ENCODE results near the gene POPDC2.
A peak's percentile ranks its signal among the peaks of the same experiment; 100 is the strongest.

POPDC2 gene

DNA sequence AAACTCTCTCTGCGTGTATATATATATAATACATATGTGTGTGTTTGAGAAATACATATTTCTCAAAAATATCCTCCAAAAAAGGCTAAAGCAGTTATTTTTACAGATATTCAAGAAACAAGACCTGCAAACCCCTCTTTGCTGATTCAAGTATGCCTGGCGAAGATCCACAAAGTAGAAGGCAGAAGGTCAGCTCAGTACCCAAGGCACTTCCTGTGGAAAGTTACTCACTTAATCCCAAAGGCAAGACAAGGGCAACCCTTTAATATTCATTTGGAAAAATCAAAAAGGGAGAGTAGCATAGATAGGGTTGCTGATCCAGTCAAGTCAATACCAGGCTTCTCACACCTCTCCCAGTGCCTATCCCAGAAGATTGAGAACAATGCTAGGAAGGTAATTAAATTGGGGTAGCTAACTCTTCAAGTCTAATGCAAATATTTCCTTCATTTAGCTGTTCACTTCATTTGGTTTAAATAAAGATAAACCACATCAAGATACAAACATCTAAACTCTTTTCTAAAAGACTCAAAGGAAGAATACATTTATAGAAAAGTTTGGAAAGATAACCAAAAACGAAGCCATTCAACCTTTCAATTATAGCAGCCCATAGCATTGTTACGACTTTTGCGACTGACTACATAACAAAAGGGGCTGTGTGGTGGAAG, 9.6 kb upstream of the POPDC2 start:
- DNase-seq (ENCODE audit: low spot score) = no peak

DNA sequence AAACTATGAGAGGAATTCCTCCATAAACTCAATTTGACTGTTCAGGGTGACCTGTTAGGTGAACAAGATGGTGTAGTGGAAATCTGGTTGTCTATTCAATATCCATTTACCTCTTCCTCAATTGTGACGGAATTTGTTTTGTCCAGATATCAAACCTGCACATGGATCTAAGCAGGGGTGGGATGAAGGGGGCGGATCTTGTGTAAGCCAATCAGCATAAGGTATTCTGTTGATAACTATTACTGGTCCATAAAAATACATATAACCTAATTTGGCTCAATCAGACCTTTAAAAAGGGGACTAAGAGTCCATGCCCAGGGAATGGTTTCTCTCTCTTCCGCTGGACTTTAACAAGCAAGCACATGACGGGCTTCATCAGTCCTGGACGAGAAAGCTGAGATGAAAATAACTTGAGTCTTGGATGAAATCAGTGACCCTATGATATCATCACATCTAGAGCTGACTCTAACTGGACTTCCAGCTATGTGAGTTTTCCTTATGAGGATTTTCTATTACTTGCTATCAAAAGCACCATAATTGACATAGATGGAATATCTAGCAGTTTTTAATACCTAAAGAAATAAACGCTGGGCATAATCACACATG, 5.7 kb upstream of the POPDC2 start:
- DNase-seq (ENCODE audit: low spot score) = no peak

DNA sequence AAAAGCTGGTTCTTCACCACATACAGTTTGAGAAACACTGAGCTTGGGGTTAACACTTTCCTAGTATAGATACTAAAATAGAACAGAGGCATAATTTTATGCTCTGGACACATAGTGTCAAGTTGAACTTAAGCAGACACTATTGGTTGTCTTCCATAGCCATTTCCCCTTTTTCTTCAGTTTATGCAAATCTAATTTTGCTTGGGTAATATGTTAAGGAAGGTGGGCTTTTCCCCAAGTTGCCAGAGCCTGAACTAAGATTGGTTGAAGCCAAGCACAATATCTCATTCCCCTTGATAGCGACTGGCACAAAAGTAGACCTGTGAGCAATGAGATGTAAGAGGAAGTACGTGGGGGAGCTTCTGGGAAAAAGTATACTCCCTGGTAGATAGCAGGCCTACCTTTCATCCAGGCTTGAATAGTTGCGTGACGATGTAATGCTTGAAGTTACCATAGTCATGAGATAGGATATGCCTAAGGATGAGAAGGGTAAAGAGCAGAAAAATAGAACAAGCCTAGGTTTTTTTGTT, 4.5 kb upstream of the POPDC2 start:
- no peak for DNase-seq (ENCODE audit: low spot score)

DNA sequence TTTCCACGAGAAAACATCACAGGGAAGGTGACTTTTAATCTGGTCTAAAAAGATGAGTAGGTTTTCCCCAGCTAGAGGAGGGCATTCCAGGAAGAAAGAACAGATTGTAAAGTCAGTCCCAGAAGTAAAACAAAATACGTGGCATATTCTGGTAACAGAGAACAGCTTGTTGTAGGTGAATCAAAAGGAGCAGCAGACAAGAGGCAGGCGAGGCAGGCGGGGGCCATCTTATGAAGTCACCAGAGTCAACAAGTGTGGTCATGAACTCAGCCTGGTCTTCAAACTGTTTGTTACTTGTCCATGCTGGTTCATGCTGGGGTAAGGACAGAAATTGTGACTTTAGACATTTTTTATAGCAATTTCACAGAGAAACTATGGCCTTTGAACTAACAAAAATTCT, 4.0 kb upstream of the POPDC2 start:
- DNase-seq (ENCODE audit: low spot score) = no peak

DNA sequence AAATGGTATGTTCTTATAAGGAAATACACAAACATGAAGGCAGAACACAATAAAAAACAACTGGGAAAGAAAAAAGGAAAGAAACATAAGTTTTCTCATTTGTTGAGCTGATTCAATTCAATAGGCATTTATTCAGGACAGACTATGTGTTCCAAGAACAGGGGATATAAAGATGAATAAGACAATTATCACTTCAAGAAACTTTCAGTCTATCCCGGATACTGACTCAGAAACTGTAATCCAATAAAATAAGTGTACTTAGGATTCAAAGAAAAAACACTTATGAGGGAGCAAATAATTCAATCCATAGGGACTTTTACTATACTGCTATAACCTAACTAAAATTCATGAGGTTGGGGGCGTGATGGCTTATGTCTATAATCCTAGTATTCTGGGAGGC, 3.5 kb upstream of the POPDC2 start:
- peak; percentile 24 for DNase-seq (ENCODE audit: low spot score)

DNA sequence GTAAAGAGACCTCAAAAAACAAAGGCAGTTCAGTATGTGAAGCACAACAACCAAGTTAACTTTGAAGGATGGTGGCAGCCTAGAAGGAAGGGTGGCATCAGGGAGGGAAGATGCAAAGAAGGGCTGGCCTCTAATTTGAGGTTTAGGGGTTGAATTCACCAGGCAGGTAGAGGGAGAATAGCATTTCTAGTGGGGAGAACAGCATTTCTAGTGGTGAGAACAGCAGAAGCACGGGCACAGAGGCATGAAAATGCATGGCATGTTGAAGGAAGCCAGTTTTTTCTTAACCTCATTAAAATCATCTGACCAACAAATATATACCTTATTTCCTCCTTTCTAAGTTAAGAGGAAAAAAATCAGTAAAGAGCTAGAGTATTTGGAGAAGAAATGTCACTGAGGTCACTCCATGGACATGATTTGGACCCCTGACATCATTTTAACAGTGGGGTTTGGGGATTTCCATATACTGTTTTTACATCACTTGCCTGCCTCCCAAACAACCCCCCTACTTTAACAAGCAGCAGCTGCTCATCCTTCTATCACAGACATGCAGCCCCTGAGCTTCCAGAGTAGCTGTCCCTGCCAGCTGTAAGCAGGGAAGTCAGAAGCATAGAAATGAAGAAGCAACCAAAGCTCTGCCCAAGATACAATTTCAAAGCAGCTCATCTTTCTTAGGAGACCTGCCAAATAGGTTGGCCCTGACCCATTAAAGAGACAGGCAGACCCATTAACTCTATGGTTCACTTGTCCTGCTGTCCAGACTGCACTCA, 2.4 kb upstream of the POPDC2 start:
- peak; percentile 38 for DNase-seq (ENCODE audit: low spot score)

DNA sequence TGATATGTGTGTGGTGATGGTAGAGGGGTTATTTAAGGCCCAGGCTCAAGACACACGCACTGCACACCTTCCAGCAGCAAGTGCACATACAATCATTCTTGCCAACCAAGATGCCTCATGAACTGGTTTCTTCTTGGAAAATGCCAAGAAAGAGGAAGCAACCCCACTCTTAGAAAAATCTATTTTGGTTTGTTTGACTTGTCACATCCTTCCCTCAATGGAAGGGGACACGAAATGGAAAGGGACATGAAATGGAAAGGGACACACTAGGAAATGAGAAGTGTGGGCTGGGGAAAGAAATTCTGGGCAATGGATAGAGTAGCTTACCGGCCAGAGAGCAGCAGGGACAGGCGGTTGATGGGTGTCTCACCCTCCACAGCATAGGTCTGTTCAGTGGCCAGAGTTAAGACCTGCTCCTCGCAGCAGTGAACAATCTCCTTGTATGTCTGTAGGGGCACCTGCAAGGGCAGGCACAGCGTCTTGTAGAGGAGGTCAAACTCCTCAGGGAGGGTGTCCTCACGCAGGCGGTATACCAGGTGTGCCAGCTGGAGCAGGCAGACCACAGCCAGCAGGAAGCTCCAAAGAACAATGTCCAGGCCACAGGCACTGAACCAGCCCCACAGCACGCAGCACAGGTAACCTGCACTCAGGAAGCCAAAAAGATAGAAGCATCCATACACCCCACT, 640 bp downstream of the POPDC2 start:
- no peak for DNase-seq (ENCODE audit: low spot score)

DNA sequence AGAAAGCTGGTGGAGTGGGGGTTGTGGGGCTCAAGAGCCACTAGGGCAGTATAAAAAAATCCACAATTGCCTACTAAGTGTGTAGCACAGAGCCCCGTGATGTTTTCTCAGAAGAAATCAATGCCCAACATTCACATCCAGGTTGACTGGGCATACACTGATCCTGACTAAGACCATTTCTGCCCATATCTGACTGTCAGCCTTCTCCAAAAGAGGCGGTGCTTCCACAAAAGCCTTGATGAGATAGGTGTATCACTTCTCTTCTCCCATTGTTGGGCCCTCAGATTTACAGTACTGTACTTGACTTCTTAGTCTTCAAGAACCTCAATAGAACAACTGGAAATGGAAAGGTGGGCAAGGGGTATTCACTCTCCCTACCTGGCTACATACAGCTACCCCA, 1.4 kb downstream of the POPDC2 start:
- DNase-seq (ENCODE audit: low spot score) = no peak

DNA sequence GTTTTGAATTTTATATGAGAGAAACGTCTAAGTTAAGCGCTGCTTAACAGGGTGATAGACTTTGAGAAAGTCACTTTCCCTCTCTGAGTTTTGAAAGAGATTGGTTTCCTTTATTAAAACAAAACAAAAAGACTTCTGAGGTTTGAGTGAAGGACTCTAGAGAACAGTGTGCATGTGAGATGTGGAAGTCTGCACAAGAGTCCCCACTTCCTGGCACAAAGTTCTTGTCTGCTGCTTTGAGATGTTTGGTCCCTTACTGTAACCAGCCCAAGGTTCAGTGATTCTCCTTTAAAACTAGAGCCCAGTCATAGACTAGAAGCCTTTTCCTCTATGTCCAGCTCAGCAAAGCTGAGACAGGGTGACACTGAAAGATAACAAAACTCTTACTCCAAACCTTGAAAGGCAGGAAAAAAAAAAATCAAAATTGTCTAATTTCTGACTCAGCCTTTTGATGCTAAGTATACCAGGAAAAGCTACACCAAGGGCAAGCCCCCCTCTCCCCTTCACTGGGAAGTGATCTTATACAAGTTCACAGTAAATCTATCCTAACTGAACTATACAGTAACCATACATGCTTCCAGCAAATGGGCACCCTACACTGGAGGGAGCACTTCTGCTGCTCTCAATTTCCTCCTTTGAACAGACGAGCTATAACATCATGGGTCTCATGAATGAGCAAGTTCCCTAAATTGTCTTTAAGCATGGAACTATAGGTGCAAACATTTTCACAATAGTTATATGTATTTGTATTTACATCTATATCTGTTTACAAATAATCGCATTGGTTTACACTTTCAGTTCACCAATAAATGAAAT, 2.3 kb downstream of the POPDC2 start:
- no peak for DNase-seq (ENCODE audit: low spot score)

DNA sequence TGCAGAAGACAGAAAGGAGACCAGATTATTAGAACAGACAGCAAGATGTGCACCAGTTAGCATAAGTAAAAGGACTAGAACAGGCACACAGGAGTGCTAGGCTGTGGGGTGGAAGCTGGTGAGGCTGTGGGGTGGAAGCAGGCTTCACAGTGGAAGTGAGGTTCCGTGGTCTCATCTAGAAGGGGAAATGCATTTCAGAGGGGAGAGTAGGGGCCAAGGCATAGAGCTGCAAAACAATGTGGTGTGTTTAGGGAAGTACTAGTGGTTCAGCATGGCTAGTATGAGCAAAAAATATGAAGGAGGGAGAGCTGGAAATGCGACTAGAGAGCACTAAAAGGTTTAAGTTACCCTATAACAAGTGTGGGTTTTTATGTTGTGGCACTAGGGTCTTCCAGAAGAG, 6.5 kb downstream of the POPDC2 start:
- DNase-seq (ENCODE audit: low spot score) = no peak

DNA sequence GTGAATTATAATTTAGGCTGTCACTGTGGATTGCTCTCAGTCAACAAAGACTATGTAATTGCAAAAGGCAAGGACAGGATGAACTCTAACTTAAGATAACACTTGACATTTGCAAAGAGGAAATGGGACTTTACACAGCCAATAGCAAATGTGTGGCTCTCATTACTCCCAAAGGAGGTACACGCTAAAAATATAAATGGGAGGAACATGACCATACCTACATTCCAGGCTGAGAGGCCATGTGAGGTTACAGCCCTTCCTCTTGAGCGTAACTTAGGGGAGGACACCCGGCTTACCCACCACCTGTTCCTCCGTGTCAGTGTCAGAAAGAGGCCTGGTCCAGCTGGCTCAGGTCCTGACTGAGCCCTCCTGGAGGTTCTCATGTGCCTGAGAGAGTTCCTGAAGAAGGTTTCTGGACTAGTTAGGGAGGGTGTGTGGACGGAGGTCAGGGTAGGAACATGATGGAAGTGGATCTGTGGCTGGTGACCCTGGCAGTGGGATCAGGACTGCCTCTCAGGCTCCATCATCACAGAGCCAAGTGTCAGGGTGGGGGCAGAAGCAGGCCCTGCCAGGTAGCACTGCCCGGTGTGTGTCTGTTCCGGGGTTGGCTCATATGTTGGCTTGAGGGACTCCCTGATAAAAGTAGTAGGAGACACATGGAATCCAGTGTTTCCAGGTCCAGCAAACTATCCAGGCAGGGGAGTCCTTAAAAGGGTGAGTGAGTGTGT, 7.9 kb downstream of the POPDC2 start:
- DNase-seq (ENCODE audit: low spot score) = no peak

DNA sequence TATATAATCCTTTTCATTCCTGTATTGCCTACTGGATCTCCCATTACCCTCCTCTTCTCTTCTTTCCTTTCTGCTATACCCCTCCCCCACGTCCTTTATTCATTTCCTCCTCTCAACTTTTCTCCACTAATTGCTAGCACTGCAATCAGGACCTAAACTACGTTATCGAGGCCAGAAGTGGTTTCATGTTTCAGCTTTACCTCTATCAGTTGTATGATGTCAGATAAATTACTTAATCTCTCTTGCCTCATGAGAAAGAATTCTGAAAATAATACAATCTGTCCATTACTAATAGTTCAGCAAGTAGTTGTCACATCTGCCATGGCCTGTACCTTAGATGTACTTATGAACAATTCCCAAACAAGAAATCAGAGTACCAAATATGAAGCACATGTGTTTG, 10.6 kb downstream of the POPDC2 start:
- no peak for DNase-seq (ENCODE audit: low spot score)

DNA sequence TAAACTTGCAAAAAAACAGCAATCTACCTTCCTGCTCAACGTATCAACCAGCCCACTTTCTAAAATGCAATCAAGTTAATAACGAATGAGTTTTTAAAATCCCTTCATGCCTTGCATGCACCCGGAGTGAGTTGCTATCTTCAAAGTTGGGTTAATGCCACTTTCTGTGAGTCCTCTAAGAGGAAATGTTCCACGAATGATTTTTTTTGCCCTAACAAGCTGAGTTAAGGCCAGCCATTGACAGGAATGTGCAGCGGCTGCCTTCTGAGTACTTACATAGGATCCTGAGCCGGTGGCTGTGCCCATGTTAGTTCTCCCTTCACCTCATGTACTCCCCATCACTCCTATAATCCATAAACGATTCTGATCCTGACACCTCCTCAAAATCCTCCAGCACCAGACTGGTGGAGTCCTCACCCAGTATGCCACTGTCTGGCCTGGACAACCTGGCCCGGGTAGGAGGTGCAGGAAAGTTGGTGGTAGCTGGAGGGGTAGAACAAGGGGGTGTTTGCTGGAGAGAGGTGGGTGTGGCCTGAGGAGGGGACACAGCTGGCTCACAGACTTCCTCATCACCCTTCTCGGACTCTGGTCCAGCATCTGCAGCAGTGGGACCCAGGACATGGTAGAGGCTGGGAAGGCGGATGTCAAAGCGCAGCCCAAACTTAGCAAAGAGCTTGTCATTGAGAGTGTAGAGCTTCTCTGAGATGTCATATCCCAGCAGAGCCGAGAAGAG, 12.4 kb downstream of the POPDC2 start:
- DNase-seq (ENCODE audit: low spot score) = peak; percentile 34

DNA sequence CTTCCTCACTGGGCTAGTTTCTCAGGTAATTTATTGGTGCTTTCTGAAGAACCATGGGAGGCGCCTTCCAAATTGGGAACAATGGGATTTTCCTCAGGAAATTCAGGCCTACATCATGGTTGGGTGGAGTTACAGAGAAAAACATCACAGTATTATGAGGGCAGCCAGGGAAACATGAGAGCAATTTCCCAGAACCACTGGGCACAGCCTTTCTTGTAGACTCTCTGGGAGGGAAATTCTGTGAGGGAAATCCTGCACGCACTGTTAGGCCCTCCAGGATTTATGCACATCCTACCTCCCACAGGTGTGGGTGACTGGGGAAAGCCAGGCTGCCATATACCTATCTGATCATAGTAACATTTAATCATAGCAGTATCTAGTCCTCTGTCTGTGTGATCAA, 13.2 kb downstream of the POPDC2 start:
- DNase-seq (ENCODE audit: low spot score) = no peak

DNA sequence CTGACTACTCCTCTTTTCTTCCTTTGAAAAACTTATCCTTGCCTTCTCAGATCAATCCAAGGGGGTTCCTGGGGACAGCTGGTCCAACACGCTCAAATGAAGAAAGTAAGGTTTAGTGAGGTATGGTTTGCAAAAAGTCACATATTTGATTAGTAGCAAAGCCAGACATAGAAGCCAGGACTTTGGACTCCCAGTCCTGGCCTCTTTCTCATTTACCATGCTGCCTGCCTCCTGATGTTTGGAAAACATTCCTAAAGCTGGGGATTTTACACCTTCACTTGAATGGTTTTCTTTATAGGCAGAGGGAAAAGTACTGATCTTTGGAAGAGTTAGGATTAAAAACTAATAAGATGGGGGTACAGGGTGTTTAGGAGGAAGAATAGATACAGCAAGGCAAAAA, 14.6 kb downstream of the POPDC2 start:
- no peak for DNase-seq (ENCODE audit: low spot score)

DNA sequence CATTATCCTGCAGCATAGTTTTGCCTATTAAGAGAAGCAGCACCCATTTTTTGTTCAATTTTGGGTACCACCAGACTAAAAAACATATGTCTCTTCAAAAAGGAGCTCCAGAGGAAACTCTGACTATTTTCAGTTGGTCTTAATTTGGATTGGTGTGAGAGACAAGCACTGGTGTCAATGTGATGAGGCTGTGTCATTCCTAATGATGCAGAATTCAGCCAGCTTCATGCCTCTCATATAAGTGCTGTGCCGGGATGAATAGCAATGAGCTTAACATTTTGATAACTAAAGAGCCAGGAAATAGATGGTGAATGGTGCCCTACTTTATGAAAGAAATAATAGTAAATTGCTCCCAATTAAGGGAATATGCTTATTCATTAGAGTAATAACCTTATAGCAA, 15.9 kb downstream of the POPDC2 start:
- DNase-seq (ENCODE audit: low spot score) = no peak

DNA sequence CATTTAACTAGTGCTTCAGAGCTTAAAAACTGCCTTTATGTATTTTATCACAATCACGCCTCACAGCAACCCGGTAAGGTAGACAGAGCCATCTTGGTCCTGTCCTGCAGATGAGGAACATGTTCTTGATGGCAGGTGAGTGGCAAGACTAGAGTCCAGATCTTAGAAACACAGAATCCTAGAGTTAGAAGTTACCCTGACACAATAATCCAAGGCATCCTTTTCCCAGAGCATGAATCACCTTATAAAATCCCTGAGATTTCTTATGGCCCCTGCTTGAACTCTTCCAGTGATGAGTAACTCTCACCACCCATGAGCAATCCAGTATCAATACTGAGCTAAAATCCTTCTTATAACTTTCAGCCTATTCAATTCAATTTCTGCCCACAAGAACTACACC, 16.9 kb downstream of the POPDC2 start:
- peak; percentile 85 for DNase-seq (ENCODE audit: low spot score)

DNA sequence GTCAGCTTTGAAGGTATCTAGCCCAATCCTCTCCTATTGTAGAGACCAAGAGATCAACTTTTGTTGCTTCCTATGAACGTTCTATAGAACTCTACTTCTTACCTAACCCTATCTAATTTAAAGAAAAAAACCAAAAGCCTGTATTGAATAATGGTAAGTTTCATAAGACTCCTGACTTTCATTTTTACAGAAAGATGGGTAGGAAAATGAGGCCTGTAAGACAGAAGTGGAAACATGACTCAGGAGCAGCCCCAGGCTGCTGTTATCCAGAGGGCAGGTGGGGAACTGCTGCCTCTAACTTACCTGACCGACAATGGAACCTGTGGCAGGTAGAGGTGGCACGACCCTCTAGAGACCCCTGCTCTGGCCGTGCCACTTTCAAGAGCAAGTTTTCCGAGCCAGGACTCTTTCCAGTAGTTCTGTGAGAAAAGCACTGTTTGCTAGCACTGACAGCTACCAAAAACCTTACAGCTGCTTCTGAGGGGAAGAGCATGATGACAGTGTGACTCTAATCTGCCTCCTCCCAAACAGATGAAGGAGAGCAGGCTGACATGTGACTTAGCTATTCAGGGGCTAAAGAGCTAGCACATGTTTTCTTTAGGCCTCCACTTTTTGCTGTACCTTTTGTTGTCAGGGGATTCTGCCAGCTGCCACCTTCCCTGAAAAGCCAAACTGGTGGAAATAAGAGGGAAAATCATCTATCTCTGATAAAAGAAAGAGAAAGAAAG, 17.5 kb downstream of the POPDC2 start:
- DNase-seq (ENCODE audit: low spot score) = no peak

DNA sequence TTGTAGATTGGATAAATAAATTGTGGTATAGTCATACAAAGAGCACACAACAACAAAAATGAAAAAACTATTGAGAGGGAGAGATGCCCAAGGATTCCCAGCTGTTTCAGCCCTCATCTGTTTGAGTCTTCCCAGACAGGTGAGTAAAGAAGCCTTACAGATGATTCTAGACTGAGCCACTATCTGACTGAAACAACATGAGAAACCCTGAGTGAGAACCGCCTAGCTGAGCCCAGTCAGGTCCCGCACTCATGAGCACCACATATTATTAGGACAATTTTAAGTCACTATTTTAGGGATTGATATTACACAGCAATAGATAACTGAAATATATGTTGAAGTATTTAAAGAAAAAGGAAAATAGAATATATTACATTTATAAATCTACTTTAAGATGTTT, 19.0 kb downstream of the POPDC2 start:
- no peak for DNase-seq (ENCODE audit: low spot score)
